HepG2 (cell line): ENCODE measurements around the gene DPY19L1.
"Not testable (repeated sequence)": the region's sequence is repeated elsewhere in the genome, so short reads cannot be mapped to it uniquely, and the experiment has no call there.

Source experiments
- ARNT2 ChIP-seq: sonication (generic); formaldehyde crosslinking; IDR thresholded peaks from 2 replicates; pipeline ENCODE4 v1.8.0; 2022; ENCODE audit warnings: mild to moderate bottlenecking, low read depth, missing genetic modification reagents, moderate library complexity
- ELF1 ChIP-seq: sonication (generic); formaldehyde crosslinking; IDR thresholded peaks from 2 replicates; pipeline ENCODE4 v1.4.0; 2020; ENCODE audit warnings: missing genetic modification reagents
- FOXM1 ChIP-seq: sonication (generic); formaldehyde crosslinking; IDR thresholded peaks from 2 replicates; pipeline ENCODE4 v1.5.0; 2020; ENCODE audit warnings: missing genetic modification reagents
- GATAD1 ChIP-seq: IDR thresholded peaks from 2 replicates; pipeline ENCODE4 v1.6.1; 2016; ENCODE audit warnings: missing genetic modification reagents, missing compliant biosample characterization
- MXI1 ChIP-seq: IDR thresholded peaks from 3 replicates; pipeline ENCODE4 v1.6.1; 2012; ENCODE audit warnings: low read depth, low read length, inconsistent platforms, borderline replicate concordance
- MZF1 ChIP-seq: sonication (generic); formaldehyde crosslinking; IDR thresholded peaks from 2 replicates; pipeline ENCODE4 v1.8.1; 2023; ENCODE audit warnings: mild to moderate bottlenecking, missing genetic modification reagents, borderline replicate concordance
- POLR2A ChIP-seq, 2 experiments: IDR thresholded peaks; 2 replicates each; pipeline ENCODE4 v1.6.1; 2011; ENCODE audit warnings: low read depth in 2 of 2, low read length in 2 of 2, mild to moderate bottlenecking in 1 of 2, moderate library complexity in 1 of 2; ENCODE audit not compliant: insufficient read depth in 1 of 2
- POLR2AphosphoS5 ChIP-seq: IDR thresholded peaks from 2 replicates; pipeline ENCODE4 v1.6.1; 2012; ENCODE audit warnings: low read depth, low read length
- RBAK ChIP-seq: sonication (generic); formaldehyde crosslinking; IDR thresholded peaks from 2 replicates; pipeline ENCODE4 v1.5.1; 2020; ENCODE audit warnings: mild to moderate bottlenecking, missing genetic modification reagents
- YY1 ChIP-seq: IDR thresholded peaks from 2 replicates; pipeline ENCODE4 v1.6.1; 2011; ENCODE audit warnings: low read length, low read depth, moderate library complexity, mild to moderate bottlenecking; ENCODE audit not compliant: insufficient read depth, insufficient replicate concordance
- TF ChIP-seq, protein P1 (sequence below): sonication (generic); formaldehyde crosslinking; IDR thresholded peaks from 2 replicates; pipeline ENCODE4 v1.4.0; 2020; ENCODE audit warnings: missing genetic modification reagents
- TF ChIP-seq, protein P2 (sequence below), 2 experiments: IDR thresholded peaks; 2 replicates each; pipeline ENCODE4 v1.6.1; 2011 to 2012; ENCODE audit warnings: low read length in 2 of 2, borderline replicate concordance in 1 of 2, low read depth in 1 of 2, mild to moderate bottlenecking in 1 of 2, moderate library complexity in 1 of 2

DNA sequence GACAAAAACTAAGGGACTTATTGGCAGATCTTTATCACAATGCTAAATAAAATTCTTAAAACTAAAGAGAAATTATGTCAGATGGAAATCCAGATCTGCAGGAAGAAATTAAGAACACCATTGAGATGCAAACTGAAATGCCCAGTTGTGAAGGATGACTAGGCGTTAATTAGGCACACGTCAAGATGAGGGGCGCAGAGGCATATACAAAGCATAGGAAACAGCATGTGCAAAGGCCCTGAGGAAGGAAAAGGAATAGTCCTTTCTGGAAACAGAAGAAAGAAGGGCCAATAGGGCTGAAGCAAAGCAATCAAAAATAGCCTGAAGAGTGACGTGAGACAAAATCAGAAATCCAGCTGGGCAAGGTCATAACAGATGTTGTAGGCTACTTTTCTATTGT is 53.1 kb downstream of the DPY19L1 start:
- TF ChIP-seq MXI1; POLR2AphosphoS5; GATAD1; MZF1 (CRISPR knock-in tag); ELF1; POLR2A (IDR thresholded peaks at IDR 0.05; ENCODE audit: insufficient read depth in 1 of 2, low read depth in 2 of 2, low read length in 2 of 2); ARNT2 (CRISPR knock-in tag); YY1; FOXM1 (CRISPR knock-in tag); RBAK (CRISPR knock-in tag): not testable (repeated sequence)
- TF ChIP-seq, protein P1, sequence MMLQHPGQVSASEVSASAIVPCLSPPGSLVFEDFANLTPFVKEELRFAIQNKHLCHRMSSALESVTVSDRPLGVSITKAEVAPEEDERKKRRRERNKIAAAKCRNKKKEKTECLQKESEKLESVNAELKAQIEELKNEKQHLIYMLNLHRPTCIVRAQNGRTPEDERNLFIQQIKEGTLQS: not testable (repeated sequence)
- TF ChIP-seq, protein P2, sequence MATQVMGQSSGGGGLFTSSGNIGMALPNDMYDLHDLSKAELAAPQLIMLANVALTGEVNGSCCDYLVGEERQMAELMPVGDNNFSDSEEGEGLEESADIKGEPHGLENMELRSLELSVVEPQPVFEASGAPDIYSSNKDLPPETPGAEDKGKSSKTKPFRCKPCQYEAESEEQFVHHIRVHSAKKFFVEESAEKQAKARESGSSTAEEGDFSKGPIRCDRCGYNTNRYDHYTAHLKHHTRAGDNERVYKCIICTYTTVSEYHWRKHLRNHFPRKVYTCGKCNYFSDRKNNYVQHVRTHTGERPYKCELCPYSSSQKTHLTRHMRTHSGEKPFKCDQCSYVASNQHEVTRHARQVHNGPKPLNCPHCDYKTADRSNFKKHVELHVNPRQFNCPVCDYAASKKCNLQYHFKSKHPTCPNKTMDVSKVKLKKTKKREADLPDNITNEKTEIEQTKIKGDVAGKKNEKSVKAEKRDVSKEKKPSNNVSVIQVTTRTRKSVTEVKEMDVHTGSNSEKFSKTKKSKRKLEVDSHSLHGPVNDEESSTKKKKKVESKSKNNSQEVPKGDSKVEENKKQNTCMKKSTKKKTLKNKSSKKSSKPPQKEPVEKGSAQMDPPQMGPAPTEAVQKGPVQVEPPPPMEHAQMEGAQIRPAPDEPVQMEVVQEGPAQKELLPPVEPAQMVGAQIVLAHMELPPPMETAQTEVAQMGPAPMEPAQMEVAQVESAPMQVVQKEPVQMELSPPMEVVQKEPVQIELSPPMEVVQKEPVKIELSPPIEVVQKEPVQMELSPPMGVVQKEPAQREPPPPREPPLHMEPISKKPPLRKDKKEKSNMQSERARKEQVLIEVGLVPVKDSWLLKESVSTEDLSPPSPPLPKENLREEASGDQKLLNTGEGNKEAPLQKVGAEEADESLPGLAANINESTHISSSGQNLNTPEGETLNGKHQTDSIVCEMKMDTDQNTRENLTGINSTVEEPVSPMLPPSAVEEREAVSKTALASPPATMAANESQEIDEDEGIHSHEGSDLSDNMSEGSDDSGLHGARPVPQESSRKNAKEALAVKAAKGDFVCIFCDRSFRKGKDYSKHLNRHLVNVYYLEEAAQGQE (IDR thresholded peaks at IDR 0.05; ENCODE audit: borderline replicate concordance in 1 of 2, low read depth in 1 of 2, low read length in 2 of 2): not testable (repeated sequence)
